ENCODE results near the gene MYH6.

Gene MYH6

GRCh38 chr14:23442721-23443356, 34.8 kb upstream of the MYH6 start:
- Histone ChIP-seq H2AK5ac (ENCODE audit: low read length) (no peak overlapping the region), H3K4me1 (ENCODE audit: control insufficient read depth in 1 of 2, insufficient read depth in 2 of 2, low read length in 2 of 2) (no peaks in the 10 kb centered on the region), H2BK12ac (ENCODE audit: low read length) (no peak overlapping the region), H4K12ac (ENCODE audit: low read depth, low read length) (no peak overlapping the region), H3K79me2 (ENCODE audit: control insufficient read depth, insufficient read depth, low read length, poor library complexity) (no peaks in the 10 kb centered on the region), H3K23ac (ENCODE audit: low read length) (no peak overlapping the region), H2BK5ac (ENCODE audit: low read depth, low read length, poor library complexity) (no peak overlapping the region), H3K14ac (ENCODE audit: low read length) (no peak overlapping the region), H3K18ac (ENCODE audit: low read length) (no peak overlapping the region), H3K9me3 (ENCODE audit: insufficient read depth, low read depth, low read length) (no peaks in the 10 kb centered on the region), H3K36me3 (ENCODE audit: control insufficient read depth in 1 of 2, insufficient read depth in 2 of 2, low read length in 2 of 2) (no peaks in the 10 kb centered on the region), H3K79me1 (ENCODE audit: low read length) (no peaks in the 10 kb centered on the region), H3K4me2 (ENCODE audit: low read length) (no peak overlapping the region), H3K9ac (ENCODE audit: low read length) (no peak overlapping the region), H3K27ac (ENCODE audit: low read depth, low read length) (no peak overlapping the region), H4K8ac (ENCODE audit: low read depth, low read length) (no peak overlapping the region), H3K27me3 (ENCODE audit: insufficient read depth, low read length) (no peaks in the 10 kb centered on the region), H3K4ac (ENCODE audit: low read depth, low read length) (no peak overlapping the region), H2AFZ (ENCODE audit: insufficient read depth, low read length, poor library complexity) (no peak overlapping the region), H4K91ac (ENCODE audit: low read depth, low read length) (no peak overlapping the region), H2BK120ac (ENCODE audit: insufficient read depth, low read length, poor library complexity) (no peak overlapping the region), H3K4me3 (ENCODE audit: low read depth, low read length) (no peak overlapping the region)
- no peak for DNase-seq
- WGBS (ENCODE audit: extremely low coverage, insufficient coverage, insufficient read length): no CpG with 5 or more reads among the region's 9 CpGs

- Histone ChIP-seq H3K27ac (ENCODE audit: low read depth, low read length) (no peak overlapping the region), H3K4me2 (ENCODE audit: low read length) (no peak overlapping the region), H3K23ac (ENCODE audit: low read length) (no peak overlapping the region), H2AFZ (ENCODE audit: insufficient read depth, low read length, poor library complexity) (no peak overlapping the region), H2BK5ac (ENCODE audit: low read depth, low read length, poor library complexity) (no peak overlapping the region), H4K12ac (ENCODE audit: low read depth, low read length) (no peak overlapping the region), H3K9me3 (ENCODE audit: insufficient read depth, low read depth, low read length) (no peaks in the 10 kb centered on the region), H3K4ac (ENCODE audit: low read depth, low read length) (no peak overlapping the region), H3K27me3 (ENCODE audit: insufficient read depth, low read length) (no peaks in the 10 kb centered on the region), H3K79me1 (ENCODE audit: low read length) (no peaks in the 10 kb centered on the region), H3K9ac (ENCODE audit: low read length) (no peak overlapping the region), H3K79me2 (ENCODE audit: control insufficient read depth, insufficient read depth, low read length, poor library complexity) (no peaks in the 10 kb centered on the region), H2BK120ac (ENCODE audit: insufficient read depth, low read length, poor library complexity) (no peak overlapping the region), H2AK5ac (ENCODE audit: low read length) (no peak overlapping the region), H3K4me3 (ENCODE audit: low read depth, low read length) (no peak overlapping the region), H3K36me3 (ENCODE audit: control insufficient read depth in 1 of 2, insufficient read depth in 2 of 2, low read length in 2 of 2) (no peaks in the 10 kb centered on the region), H3K14ac (ENCODE audit: low read length) (no peak overlapping the region), H4K8ac (ENCODE audit: low read depth, low read length) (no peak overlapping the region), H2BK12ac (ENCODE audit: low read length) (no peak overlapping the region), H4K91ac (ENCODE audit: low read depth, low read length) (no peak overlapping the region), H3K18ac (ENCODE audit: low read length) (no peak overlapping the region), H3K4me1 (ENCODE audit: control insufficient read depth in 1 of 2, insufficient read depth in 2 of 2, low read length in 2 of 2) (peaks cover 0 to under 1% of the 10 kb centered on the region in 2 experiments)
- WGBS (ENCODE audit: extremely low coverage, insufficient coverage, insufficient read length): no CpG with 5 or more reads among the region's 1 CpG
- DNase-seq: no peak
Measured at GRCh38 chr14:23441076-23441475, 33.0 kb upstream of the MYH6 start.

GRCh38 chr14:23439107-23439835, 31.2 kb upstream of the MYH6 start:
- Histone ChIP-seq H3K79me1 (ENCODE audit: low read length) (no peaks in the 10 kb centered on the region), H2AFZ (ENCODE audit: insufficient read depth, low read length, poor library complexity) (no peak overlapping the region), H4K12ac (ENCODE audit: low read depth, low read length) (no peak overlapping the region), H3K9me3 (ENCODE audit: insufficient read depth, low read depth, low read length) (no peaks in the 10 kb centered on the region), H2AK5ac (ENCODE audit: low read length) (no peak overlapping the region), H3K4me1 (ENCODE audit: control insufficient read depth in 1 of 2, insufficient read depth in 2 of 2, low read length in 2 of 2) (peaks cover 4 to 5% of the 10 kb centered on the region in 2 experiments), H2BK5ac (ENCODE audit: low read depth, low read length, poor library complexity) (no peak overlapping the region), H3K18ac (ENCODE audit: low read length) (no peak overlapping the region), H2BK120ac (ENCODE audit: insufficient read depth, low read length, poor library complexity) (no peak overlapping the region), H3K36me3 (ENCODE audit: control insufficient read depth in 1 of 2, insufficient read depth in 2 of 2, low read length in 2 of 2) (no peaks in the 10 kb centered on the region), H3K9ac (ENCODE audit: low read length) (no peak overlapping the region), H3K4me2 (ENCODE audit: low read length) (no peak overlapping the region), H3K4me3 (ENCODE audit: low read depth, low read length) (no peak overlapping the region), H3K14ac (ENCODE audit: low read length) (no peak overlapping the region), H3K4ac (ENCODE audit: low read depth, low read length) (no peak overlapping the region), H4K8ac (ENCODE audit: low read depth, low read length) (no peak overlapping the region), H4K91ac (ENCODE audit: low read depth, low read length) (no peak overlapping the region), H3K23ac (ENCODE audit: low read length) (no peak overlapping the region), H3K27me3 (ENCODE audit: insufficient read depth, low read length) (no peaks in the 10 kb centered on the region), H3K27ac (ENCODE audit: low read depth, low read length) (no peak overlapping the region), H3K79me2 (ENCODE audit: control insufficient read depth, insufficient read depth, low read length, poor library complexity) (no peaks in the 10 kb centered on the region), H2BK12ac (ENCODE audit: low read length) (no peak overlapping the region)
- no CpG with 5 or more reads among the region's 6 CpGs for WGBS (ENCODE audit: extremely low coverage, insufficient coverage, insufficient read length)
- DNase-seq: no peak

- no peak overlapping the region for H3K4me2 ChIP-seq (ENCODE audit: low read length)
- H4K91ac ChIP-seq (ENCODE audit: low read depth, low read length): no peak overlapping the region
- no peaks in the 10 kb centered on the region for H3K79me2 ChIP-seq (ENCODE audit: control insufficient read depth, insufficient read depth, low read length, poor library complexity)
- no peak overlapping the region for H3K18ac ChIP-seq (ENCODE audit: low read length)
- H4K8ac ChIP-seq (ENCODE audit: low read depth, low read length): no peak overlapping the region
- H2BK120ac ChIP-seq (ENCODE audit: insufficient read depth, low read length, poor library complexity): no peak overlapping the region
- no peak overlapping the region for H3K27ac ChIP-seq (ENCODE audit: low read depth, low read length)
- no peak overlapping the region for H3K14ac ChIP-seq (ENCODE audit: low read length)
- H3K4me1 ChIP-seq (ENCODE audit: control insufficient read depth in 1 of 2, insufficient read depth in 2 of 2, low read length in 2 of 2): peaks cover 4 to 5% of the 10 kb centered on the region in 2 experiments
- H3K9ac ChIP-seq (ENCODE audit: low read length): no peak overlapping the region
- WGBS (ENCODE audit: extremely low coverage, insufficient coverage, insufficient read length): no CpG with 5 or more reads among the region's 15 CpGs
- no peaks in the 10 kb centered on the region for H3K36me3 ChIP-seq (ENCODE audit: control insufficient read depth in 1 of 2, insufficient read depth in 2 of 2, low read length in 2 of 2)
- no peak overlapping the region for H3K4me3 ChIP-seq (ENCODE audit: low read depth, low read length)
- H4K12ac ChIP-seq (ENCODE audit: low read depth, low read length): no peak overlapping the region
- no peak overlapping the region for H2AK5ac ChIP-seq (ENCODE audit: low read length)
- DNase-seq: no peak
- H2AFZ ChIP-seq (ENCODE audit: insufficient read depth, low read length, poor library complexity): no peak overlapping the region
- H3K23ac ChIP-seq (ENCODE audit: low read length): no peak overlapping the region
- no peaks in the 10 kb centered on the region for H3K9me3 ChIP-seq (ENCODE audit: insufficient read depth, low read depth, low read length)
- H3K79me1 ChIP-seq (ENCODE audit: low read length): no peaks in the 10 kb centered on the region
- no peak overlapping the region for H3K4ac ChIP-seq (ENCODE audit: low read depth, low read length)
- no peaks in the 10 kb centered on the region for H3K27me3 ChIP-seq (ENCODE audit: insufficient read depth, low read length)
- H2BK12ac ChIP-seq (ENCODE audit: low read length): no peak overlapping the region
- H2BK5ac ChIP-seq (ENCODE audit: low read depth, low read length, poor library complexity): no peak overlapping the region
Measured at GRCh38 chr14:23438101-23438971, 30.3 kb upstream of the MYH6 start.

Data from trophoblast cell (in vitro differentiated cells and primary cell).